HepG2 (cell line): ENCODE measurements around the gene AJM1. TPM values are rescaled to one million over a fixed set of nuclear protein-coding genes. Genes with fewer than 3 reads are reported as not detected.

Experiments
- ARNT2 ChIP-seq: sonication (generic); formaldehyde crosslinking; IDR thresholded peaks from 2 replicates; pipeline ENCODE4 v1.8.0; 2022; ENCODE audit warnings: mild to moderate bottlenecking, low read depth, missing genetic modification reagents, moderate library complexity
- GABPA ChIP-seq, 2 experiments: IDR thresholded peaks; 2 replicates each; pipeline ENCODE4 v1.6.1; 2011 to 2016; ENCODE audit warnings: low read depth in 2 of 2, low read length in 1 of 2, missing biosample characterization in 1 of 2, missing genetic modification characterization in 1 of 2
- GPBP1L1 ChIP-seq: sonication (generic); formaldehyde crosslinking; IDR thresholded peaks from 2 replicates; pipeline ENCODE4 v1.5.0; 2020; ENCODE audit warnings: mild to moderate bottlenecking, missing genetic modification reagents
- HDAC2 ChIP-seq: sonication (generic); formaldehyde crosslinking; IDR thresholded peaks from 2 replicates; pipeline ENCODE4 v1.4.0; 2020; ENCODE audit warnings: missing genetic modification reagents
- NFRKB ChIP-seq: fragments of 450-650 bp; IDR thresholded peaks from 2 replicates; pipeline ENCODE4 v1.6.1; 2017
- RARG ChIP-seq: sonication (generic); formaldehyde crosslinking; IDR thresholded peaks from 2 replicates; pipeline ENCODE4 v1.4.0; 2020; ENCODE audit warnings: low read depth, mild to moderate bottlenecking, missing genetic modification reagents
- REXO4 ChIP-seq: sonication (generic); formaldehyde crosslinking; IDR thresholded peaks from 2 replicates; pipeline ENCODE4 v1.8.0; 2022; ENCODE audit warnings: missing genetic modification reagents, mild to moderate bottlenecking, borderline replicate concordance
- RXRB ChIP-seq: IDR thresholded peaks from 2 replicates; pipeline ENCODE4 v1.6.1; 2016; ENCODE audit warnings: borderline replicate concordance, missing genetic modification reagents, missing compliant biosample characterization
- SP4 ChIP-seq: sonication (generic); formaldehyde crosslinking; IDR thresholded peaks from 2 replicates; pipeline ENCODE4 v1.8.1; 2023; ENCODE audit warnings: mild to moderate bottlenecking, missing genetic modification reagents
- STAT5B ChIP-seq: sonication (generic); formaldehyde crosslinking; IDR thresholded peaks from 2 replicates; pipeline ENCODE4 v1.4.0; 2020; ENCODE audit warnings: missing genetic modification reagents
- SUZ12 ChIP-seq: fragments of 150-350 bp; IDR thresholded peaks from 2 replicates; pipeline ENCODE4 v1.6.1; 2014; ENCODE audit warnings: low read depth, low read length
- TARDBP ChIP-seq: sonication (generic); formaldehyde crosslinking; IDR thresholded peaks from 2 replicates; pipeline ENCODE4 v1.8.0; 2022; ENCODE audit warnings: mild to moderate bottlenecking, missing genetic modification reagents
- TBP ChIP-seq: sonication (generic); formaldehyde crosslinking; IDR thresholded peaks from 2 replicates; pipeline ENCODE4 v1.5.0; 2020; ENCODE audit warnings: missing genetic modification reagents
- TBX2 ChIP-seq: sonication (generic); formaldehyde crosslinking; IDR thresholded peaks from 2 replicates; pipeline ENCODE4 v1.5.0; 2020; ENCODE audit warnings: missing genetic modification reagents, mild to moderate bottlenecking, borderline replicate concordance
- ZEB1 ChIP-seq: IDR thresholded peaks from 2 replicates; pipeline ENCODE4 v1.6.1; 2012; ENCODE audit warnings: mild to moderate bottlenecking, low read depth, inconsistent platforms; ENCODE audit not compliant: insufficient replicate concordance
- ZFP90 ChIP-seq: sonication (generic); formaldehyde crosslinking; IDR thresholded peaks from 2 replicates; pipeline ENCODE4 v1.8.0; 2022; ENCODE audit warnings: missing genetic modification reagents, mild to moderate bottlenecking, inconsistent platforms, borderline replicate concordance
- ZNF138 ChIP-seq: sonication (generic); formaldehyde crosslinking; IDR thresholded peaks from 2 replicates; pipeline ENCODE4 v1.5.0; 2020; ENCODE audit warnings: mild to moderate bottlenecking, low read depth, missing genetic modification reagents
- ZNF282 ChIP-seq: fragments of 450-650 bp; IDR thresholded peaks from 2 replicates; pipeline ENCODE4 v1.6.1; 2018; ENCODE audit not compliant: partially characterized antibody
- ZNF296 ChIP-seq: sonication (generic); formaldehyde crosslinking; conservative IDR thresholded peaks from 2 replicates; pipeline ENCODE4 v1.5.0; 2020; ENCODE audit warnings: mild to moderate bottlenecking, missing genetic modification reagents
- ZNF333 ChIP-seq: sonication (generic); formaldehyde crosslinking; IDR thresholded peaks from 2 replicates; pipeline ENCODE4 v1.4.0; 2020; ENCODE audit warnings: mild to moderate bottlenecking, missing genetic modification reagents, borderline replicate concordance
- ZNF777 ChIP-seq: sonication (generic); formaldehyde crosslinking; IDR thresholded peaks from 2 replicates; pipeline ENCODE4 v1.4.0; 2020; ENCODE audit warnings: missing genetic modification reagents
- ZNF792 ChIP-seq: IDR thresholded peaks from 2 replicates; pipeline ENCODE4 v1.6.1; 2016
- ZSCAN30 ChIP-seq: sonication (generic); formaldehyde crosslinking; IDR thresholded peaks from 2 replicates; pipeline ENCODE4 v1.5.0; 2020; ENCODE audit warnings: mild to moderate bottlenecking, missing genetic modification reagents
- polyA plus RNA-seq, 8 experiments: library from polyadenylated mRNA; depleted of rRNA in 3 of 8; stranded (reverse) in 7 of 8; unstranded in 1 of 8; fragments of >200 nt; fragmentation: Illumina TruSeq in 4 of 8; extraction: Trizol in 4 of 8; gene quantifications; 2 replicates each; pipeline versions ENCODE4 v1.2.1 to v1.2.3, GENCODE V29; 2011 to 2016; ENCODE audit warnings: low read depth in 4 of 8, missing spikeins in 1 of 8, mixed read lengths in 1 of 8; ENCODE audit not compliant: insufficient read depth in 1 of 8
- total RNA-seq, 5 experiments: library from RNA; depleted of rRNA; stranded (reverse); fragments of >200 nt; fragmentation: Illumina TruSeq; extraction: Trizol; gene quantifications; 2 replicates each; pipeline ENCODE4 v1.2.3, GENCODE V29; 2016; ENCODE audit warnings: low read depth in 1 of 5
- TF ChIP-seq, protein P1 (sequence below): sonication (generic); formaldehyde crosslinking; IDR thresholded peaks from 2 replicates; pipeline ENCODE4 v1.4.0; 2020; ENCODE audit warnings: missing genetic modification reagents
- TF ChIP-seq, protein P2 (sequence below): IDR thresholded peaks from 2 replicates; pipeline ENCODE4 v1.6.1; 2012; ENCODE audit warnings: low read length, improper control_type of control experiment

AJM1 gene
- total and polyA plus RNA-seq, 2 of the 13 experiments (the other 11 are each of a cell fraction or from before 2014, with no cell fraction given) = 1.1 to 1.2 TPM

DNA sequence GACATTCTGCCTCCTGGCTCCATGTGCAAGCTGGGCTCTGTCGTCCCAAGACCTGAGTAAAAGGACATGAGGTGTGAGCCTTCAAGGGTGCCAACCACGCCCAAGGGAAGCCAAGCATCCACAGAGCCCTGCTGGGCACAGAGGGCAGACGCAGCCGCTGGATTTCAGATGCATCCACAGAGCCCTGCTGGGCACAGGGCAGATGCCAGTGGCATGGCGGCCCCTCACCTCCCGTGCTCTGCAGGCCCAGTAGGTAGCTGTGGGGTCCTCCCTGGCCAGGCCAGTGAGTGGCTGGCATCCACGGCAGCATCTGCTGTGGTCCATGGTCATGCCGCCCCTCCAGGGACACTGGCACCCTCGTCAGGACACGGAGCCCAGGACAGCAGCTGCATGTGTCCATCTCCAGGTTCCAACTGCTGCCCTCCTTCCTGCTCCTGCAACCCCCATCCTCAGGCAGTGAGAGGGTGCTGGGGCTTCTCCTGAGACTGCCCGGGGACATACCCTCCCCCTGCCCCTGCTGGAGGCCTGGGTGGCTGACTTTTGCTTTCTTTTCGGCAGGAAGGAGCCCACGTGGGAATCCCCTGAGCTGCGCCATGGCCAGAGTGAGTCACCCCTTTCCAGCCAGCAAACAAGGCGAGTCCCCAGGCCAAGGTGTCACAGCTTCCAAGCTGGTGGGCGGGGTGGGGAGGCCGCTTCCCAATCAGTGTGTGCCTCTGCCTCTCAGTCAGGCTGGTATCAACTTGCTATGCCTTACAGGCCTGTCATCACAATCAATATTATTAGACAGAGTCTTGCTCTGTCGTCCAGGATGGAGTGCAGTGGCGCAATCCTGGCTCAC, 40.0 kb downstream of the AJM1 start (continued):
- no peak for TF ChIP-seq ZSCAN30 (CRISPR knock-in tag)
- TF ChIP-seq HDAC2 (CRISPR knock-in tag) = peak; percentile 87
- no peak; the same call in 1 of the 2 replicates for TF ChIP-seq ZFP90
- peak; percentile 59 for TF ChIP-seq SP4 (CRISPR knock-in tag)
- no peak for TF ChIP-seq GPBP1L1 (CRISPR knock-in tag)
- no peak for TF ChIP-seq ZNF138 (CRISPR knock-in tag)
- TF ChIP-seq ZEB1 = peak; percentile 80
- TF ChIP-seq ZNF296 (CRISPR knock-in tag) = no peak; the same call in 1 of the 2 replicates
- 0 out of 2 replicates have a peak, but pooled peaks have one; percentile 42 for TF ChIP-seq ZNF792 (CRISPR knock-in tag)
- no peak for TF ChIP-seq GABPA (IDR thresholded peaks at IDR 0.05; ENCODE audit: low read depth, low read length)
- peak; percentile 64; the same call in 1 of the 2 replicates for TF ChIP-seq GABPA (CRISPR knock-in tag; IDR thresholded peaks at IDR 0.05; ENCODE audit: low read depth)
- TF ChIP-seq, protein P1, sequence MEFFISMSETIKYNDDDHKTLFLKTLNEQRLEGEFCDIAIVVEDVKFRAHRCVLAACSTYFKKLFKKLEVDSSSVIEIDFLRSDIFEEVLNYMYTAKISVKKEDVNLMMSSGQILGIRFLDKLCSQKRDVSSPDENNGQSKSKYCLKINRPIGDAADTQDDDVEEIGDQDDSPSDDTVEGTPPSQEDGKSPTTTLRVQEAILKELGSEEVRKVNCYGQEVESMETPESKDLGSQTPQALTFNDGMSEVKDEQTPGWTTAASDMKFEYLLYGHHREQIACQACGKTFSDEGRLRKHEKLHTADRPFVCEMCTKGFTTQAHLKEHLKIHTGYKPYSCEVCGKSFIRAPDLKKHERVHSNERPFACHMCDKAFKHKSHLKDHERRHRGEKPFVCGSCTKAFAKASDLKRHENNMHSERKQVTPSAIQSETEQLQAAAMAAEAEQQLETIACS (CRISPR knock-in tag) = no peak
- TF ChIP-seq ARNT2 (CRISPR knock-in tag) = no peak
- no peak for TF ChIP-seq ZNF282
- peak; percentile 87 for TF ChIP-seq ZNF777
- TF ChIP-seq RARG (CRISPR knock-in tag) = no peak
- no peak for TF ChIP-seq STAT5B (CRISPR knock-in tag)
- TF ChIP-seq, protein P2, sequence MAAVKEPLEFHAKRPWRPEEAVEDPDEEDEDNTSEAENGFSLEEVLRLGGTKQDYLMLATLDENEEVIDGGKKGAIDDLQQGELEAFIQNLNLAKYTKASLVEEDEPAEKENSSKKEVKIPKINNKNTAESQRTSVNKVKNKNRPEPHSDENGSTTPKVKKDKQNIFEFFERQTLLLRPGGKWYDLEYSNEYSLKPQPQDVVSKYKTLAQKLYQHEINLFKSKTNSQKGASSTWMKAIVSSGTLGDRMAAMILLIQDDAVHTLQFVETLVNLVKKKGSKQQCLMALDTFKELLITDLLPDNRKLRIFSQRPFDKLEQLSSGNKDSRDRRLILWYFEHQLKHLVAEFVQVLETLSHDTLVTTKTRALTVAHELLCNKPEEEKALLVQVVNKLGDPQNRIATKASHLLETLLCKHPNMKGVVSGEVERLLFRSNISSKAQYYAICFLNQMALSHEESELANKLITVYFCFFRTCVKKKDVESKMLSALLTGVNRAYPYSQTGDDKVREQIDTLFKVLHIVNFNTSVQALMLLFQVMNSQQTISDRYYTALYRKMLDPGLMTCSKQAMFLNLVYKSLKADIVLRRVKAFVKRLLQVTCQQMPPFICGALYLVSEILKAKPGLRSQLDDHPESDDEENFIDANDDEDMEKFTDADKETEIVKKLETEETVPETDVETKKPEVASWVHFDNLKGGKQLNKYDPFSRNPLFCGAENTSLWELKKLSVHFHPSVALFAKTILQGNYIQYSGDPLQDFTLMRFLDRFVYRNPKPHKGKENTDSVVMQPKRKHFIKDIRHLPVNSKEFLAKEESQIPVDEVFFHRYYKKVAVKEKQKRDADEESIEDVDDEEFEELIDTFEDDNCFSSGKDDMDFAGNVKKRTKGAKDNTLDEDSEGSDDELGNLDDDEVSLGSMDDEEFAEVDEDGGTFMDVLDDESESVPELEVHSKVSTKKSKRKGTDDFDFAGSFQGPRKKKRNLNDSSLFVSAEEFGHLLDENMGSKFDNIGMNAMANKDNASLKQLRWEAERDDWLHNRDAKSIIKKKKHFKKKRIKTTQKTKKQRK = no peak
- peak; percentile 80; the same call in 1 of the 2 replicates for TF ChIP-seq TARDBP (CRISPR knock-in tag)
- no peak for TF ChIP-seq REXO4 (CRISPR knock-in tag)
- TF ChIP-seq RXRB = peak; percentile 84
- peak; percentile 96; the same call in 1 of the 2 replicates for TF ChIP-seq TBX2 (CRISPR knock-in tag)
- TF ChIP-seq SUZ12 = no peak
- TF ChIP-seq TBP = no peak
- no peak for TF ChIP-seq NFRKB
- no peak for TF ChIP-seq ZNF333 (CRISPR knock-in tag)
